HepG2 (cell line): Measurements from ENCODE around the gene FXN. TPM values are rescaled to one million over a fixed set of nuclear protein-coding genes. Genes with fewer than 3 reads are reported as not detected.

Experiments used
- AHR ChIP-seq: IDR thresholded peaks from 2 replicates; pipeline ENCODE4 v1.6.1; 2018; ENCODE audit warnings: missing genetic modification reagents, missing compliant biosample characterization
- GABPB1 ChIP-seq: IDR thresholded peaks from 2 replicates; pipeline ENCODE4 v1.6.1; 2016; ENCODE audit warnings: mild to moderate bottlenecking, missing genetic modification reagents, moderate library complexity, missing compliant biosample characterization
- GLMP ChIP-seq: sonication (generic); formaldehyde crosslinking; IDR thresholded peaks from 2 replicates; pipeline ENCODE4 v1.9.0; 2021; ENCODE audit warnings: missing genetic modification reagents, mild to moderate bottlenecking, borderline replicate concordance
- GPN1 ChIP-seq: sonication (generic); formaldehyde crosslinking; IDR thresholded peaks from 2 replicates; pipeline ENCODE4 v1.5.1; 2020; ENCODE audit warnings: missing genetic modification reagents, borderline replicate concordance
- HMGA1 ChIP-seq: sonication (generic); formaldehyde crosslinking; conservative IDR thresholded peaks from 2 replicates; pipeline ENCODE4 v1.4.0; 2020; ENCODE audit warnings: missing genetic modification reagents
- JARID2 ChIP-seq: sonication (generic); formaldehyde crosslinking; IDR thresholded peaks from 2 replicates; pipeline ENCODE4 v1.8.1; 2023; ENCODE audit warnings: missing genetic modification reagents, inconsistent platforms; ENCODE audit not compliant: insufficient replicate concordance
- MZF1 ChIP-seq: sonication (generic); formaldehyde crosslinking; IDR thresholded peaks from 2 replicates; pipeline ENCODE4 v1.8.1; 2023; ENCODE audit warnings: mild to moderate bottlenecking, missing genetic modification reagents, borderline replicate concordance
- RARG ChIP-seq: sonication (generic); formaldehyde crosslinking; IDR thresholded peaks from 2 replicates; pipeline ENCODE4 v1.4.0; 2020; ENCODE audit warnings: low read depth, mild to moderate bottlenecking, missing genetic modification reagents
- SMAD3 ChIP-seq: sonication (generic); formaldehyde crosslinking; IDR thresholded peaks from 2 replicates; pipeline ENCODE4 v1.4.0; 2020; ENCODE audit warnings: missing genetic modification reagents
- TAF1 ChIP-seq: sonication (generic); formaldehyde crosslinking; IDR thresholded peaks from 2 replicates; pipeline ENCODE4 v1.4.0; 2020; ENCODE audit warnings: missing genetic modification reagents
- ZFP90 ChIP-seq: sonication (generic); formaldehyde crosslinking; IDR thresholded peaks from 2 replicates; pipeline ENCODE4 v1.8.0; 2022; ENCODE audit warnings: missing genetic modification reagents, mild to moderate bottlenecking, inconsistent platforms, borderline replicate concordance
- ZNF12 ChIP-seq: sonication (generic); formaldehyde crosslinking; IDR thresholded peaks from 2 replicates; pipeline ENCODE4 v1.5.0; 2020; ENCODE audit warnings: missing genetic modification reagents
- ZNF17 ChIP-seq: sonication (generic); formaldehyde crosslinking; IDR thresholded peaks from 2 replicates; pipeline ENCODE4 v1.5.0; 2020; ENCODE audit warnings: mild to moderate bottlenecking, missing genetic modification reagents
- ZNF784 ChIP-seq: sonication (generic); formaldehyde crosslinking; IDR thresholded peaks from 2 replicates; pipeline ENCODE4 v1.5.1; 2020; ENCODE audit warnings: missing genetic modification reagents, mild to moderate bottlenecking, borderline replicate concordance
- ZSCAN29 ChIP-seq: sonication (generic); formaldehyde crosslinking; conservative IDR thresholded peaks from 2 replicates; pipeline ENCODE4 v1.4.0; 2020; ENCODE audit warnings: mild to moderate bottlenecking, missing genetic modification reagents
- polyA plus RNA-seq, 8 experiments: library from polyadenylated mRNA; depleted of rRNA in 3 of 8; stranded (reverse) in 7 of 8; unstranded in 1 of 8; fragments of >200 nt; fragmentation: Illumina TruSeq in 4 of 8; extraction: Trizol in 4 of 8; gene quantifications; 2 replicates each; pipeline versions ENCODE4 v1.2.1 to v1.2.3, GENCODE V29; 2011 to 2016; ENCODE audit warnings: low read depth in 4 of 8, missing spikeins in 1 of 8, mixed read lengths in 1 of 8; ENCODE audit not compliant: insufficient read depth in 1 of 8
- total RNA-seq, 5 experiments: library from RNA; depleted of rRNA; stranded (reverse); fragments of >200 nt; fragmentation: Illumina TruSeq; extraction: Trizol; gene quantifications; 2 replicates each; pipeline ENCODE4 v1.2.3, GENCODE V29; 2016; ENCODE audit warnings: low read depth in 1 of 5
- TF ChIP-seq, protein P1 (sequence below): sonication (generic); formaldehyde crosslinking; IDR thresholded peaks from 2 replicates; pipeline ENCODE4 v1.4.0; 2020; ENCODE audit warnings: missing genetic modification reagents
- TF ChIP-seq, protein P2 (sequence below): sonication (generic); formaldehyde crosslinking; IDR thresholded peaks from 2 replicates; pipeline ENCODE4 v1.4.0; 2020; ENCODE audit warnings: missing genetic modification reagents
- TF ChIP-seq, protein P3 (sequence below): sonication (generic); formaldehyde crosslinking; IDR thresholded peaks from 2 replicates; pipeline ENCODE4 v1.4.0; 2020; ENCODE audit warnings: missing genetic modification reagents

Gene FXN
- total and polyA plus RNA-seq, 2 of the 13 experiments (the other 11 are each of a cell fraction or from before 2014, with no cell fraction given): 24.1 to 26.0 TPM

GRCh38 chr9:69121155-69122081 lies 85.9 kb downstream of the FXN start (continued):
- TF ChIP-seq, protein P1, sequence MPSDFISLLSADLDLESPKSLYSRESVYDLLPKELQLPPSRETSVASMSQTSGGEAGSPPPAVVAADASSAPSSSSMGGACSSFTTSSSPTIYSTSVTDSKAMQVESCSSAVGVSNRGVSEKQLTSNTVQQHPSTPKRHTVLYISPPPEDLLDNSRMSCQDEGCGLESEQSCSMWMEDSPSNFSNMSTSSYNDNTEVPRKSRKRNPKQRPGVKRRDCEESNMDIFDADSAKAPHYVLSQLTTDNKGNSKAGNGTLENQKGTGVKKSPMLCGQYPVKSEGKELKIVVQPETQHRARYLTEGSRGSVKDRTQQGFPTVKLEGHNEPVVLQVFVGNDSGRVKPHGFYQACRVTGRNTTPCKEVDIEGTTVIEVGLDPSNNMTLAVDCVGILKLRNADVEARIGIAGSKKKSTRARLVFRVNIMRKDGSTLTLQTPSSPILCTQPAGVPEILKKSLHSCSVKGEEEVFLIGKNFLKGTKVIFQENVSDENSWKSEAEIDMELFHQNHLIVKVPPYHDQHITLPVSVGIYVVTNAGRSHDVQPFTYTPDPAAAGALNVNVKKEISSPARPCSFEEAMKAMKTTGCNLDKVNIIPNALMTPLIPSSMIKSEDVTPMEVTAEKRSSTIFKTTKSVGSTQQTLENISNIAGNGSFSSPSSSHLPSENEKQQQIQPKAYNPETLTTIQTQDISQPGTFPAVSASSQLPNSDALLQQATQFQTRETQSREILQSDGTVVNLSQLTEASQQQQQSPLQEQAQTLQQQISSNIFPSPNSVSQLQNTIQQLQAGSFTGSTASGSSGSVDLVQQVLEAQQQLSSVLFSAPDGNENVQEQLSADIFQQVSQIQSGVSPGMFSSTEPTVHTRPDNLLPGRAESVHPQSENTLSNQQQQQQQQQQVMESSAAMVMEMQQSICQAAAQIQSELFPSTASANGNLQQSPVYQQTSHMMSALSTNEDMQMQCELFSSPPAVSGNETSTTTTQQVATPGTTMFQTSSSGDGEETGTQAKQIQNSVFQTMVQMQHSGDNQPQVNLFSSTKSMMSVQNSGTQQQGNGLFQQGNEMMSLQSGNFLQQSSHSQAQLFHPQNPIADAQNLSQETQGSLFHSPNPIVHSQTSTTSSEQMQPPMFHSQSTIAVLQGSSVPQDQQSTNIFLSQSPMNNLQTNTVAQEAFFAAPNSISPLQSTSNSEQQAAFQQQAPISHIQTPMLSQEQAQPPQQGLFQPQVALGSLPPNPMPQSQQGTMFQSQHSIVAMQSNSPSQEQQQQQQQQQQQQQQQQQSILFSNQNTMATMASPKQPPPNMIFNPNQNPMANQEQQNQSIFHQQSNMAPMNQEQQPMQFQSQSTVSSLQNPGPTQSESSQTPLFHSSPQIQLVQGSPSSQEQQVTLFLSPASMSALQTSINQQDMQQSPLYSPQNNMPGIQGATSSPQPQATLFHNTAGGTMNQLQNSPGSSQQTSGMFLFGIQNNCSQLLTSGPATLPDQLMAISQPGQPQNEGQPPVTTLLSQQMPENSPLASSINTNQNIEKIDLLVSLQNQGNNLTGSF (CRISPR knock-in tag): no peak
- TF ChIP-seq HMGA1 (no peak), JARID2 (CRISPR knock-in tag) (no peak), GABPB1 (CRISPR knock-in tag) (peak; percentile 23; the same call in 1 of the 2 replicates), ZSCAN29 (CRISPR knock-in tag) (no peak), MZF1 (CRISPR knock-in tag) (no peak), ZNF784 (no peak), GPN1 (no peak), ZFP90 (CRISPR knock-in tag) (no peak; the same call in 1 of the 2 replicates), ZNF12 (CRISPR knock-in tag) (no peak), GLMP (CRISPR knock-in tag) (no peak), SMAD3 (CRISPR knock-in tag) (0 out of 2 replicates have a peak, but pooled peaks have one; percentile 3), AHR (CRISPR knock-in tag) (peak; percentile 60; the same call in 1 of the 2 replicates), RARG (no peak), TAF1 (CRISPR knock-in tag) (peak; percentile 58; the same call in 1 of the 2 replicates), ZNF17 (CRISPR knock-in tag) (no peak)
- TF ChIP-seq, protein P2, sequence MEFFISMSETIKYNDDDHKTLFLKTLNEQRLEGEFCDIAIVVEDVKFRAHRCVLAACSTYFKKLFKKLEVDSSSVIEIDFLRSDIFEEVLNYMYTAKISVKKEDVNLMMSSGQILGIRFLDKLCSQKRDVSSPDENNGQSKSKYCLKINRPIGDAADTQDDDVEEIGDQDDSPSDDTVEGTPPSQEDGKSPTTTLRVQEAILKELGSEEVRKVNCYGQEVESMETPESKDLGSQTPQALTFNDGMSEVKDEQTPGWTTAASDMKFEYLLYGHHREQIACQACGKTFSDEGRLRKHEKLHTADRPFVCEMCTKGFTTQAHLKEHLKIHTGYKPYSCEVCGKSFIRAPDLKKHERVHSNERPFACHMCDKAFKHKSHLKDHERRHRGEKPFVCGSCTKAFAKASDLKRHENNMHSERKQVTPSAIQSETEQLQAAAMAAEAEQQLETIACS (CRISPR knock-in tag): no peak
- TF ChIP-seq, protein P3, sequence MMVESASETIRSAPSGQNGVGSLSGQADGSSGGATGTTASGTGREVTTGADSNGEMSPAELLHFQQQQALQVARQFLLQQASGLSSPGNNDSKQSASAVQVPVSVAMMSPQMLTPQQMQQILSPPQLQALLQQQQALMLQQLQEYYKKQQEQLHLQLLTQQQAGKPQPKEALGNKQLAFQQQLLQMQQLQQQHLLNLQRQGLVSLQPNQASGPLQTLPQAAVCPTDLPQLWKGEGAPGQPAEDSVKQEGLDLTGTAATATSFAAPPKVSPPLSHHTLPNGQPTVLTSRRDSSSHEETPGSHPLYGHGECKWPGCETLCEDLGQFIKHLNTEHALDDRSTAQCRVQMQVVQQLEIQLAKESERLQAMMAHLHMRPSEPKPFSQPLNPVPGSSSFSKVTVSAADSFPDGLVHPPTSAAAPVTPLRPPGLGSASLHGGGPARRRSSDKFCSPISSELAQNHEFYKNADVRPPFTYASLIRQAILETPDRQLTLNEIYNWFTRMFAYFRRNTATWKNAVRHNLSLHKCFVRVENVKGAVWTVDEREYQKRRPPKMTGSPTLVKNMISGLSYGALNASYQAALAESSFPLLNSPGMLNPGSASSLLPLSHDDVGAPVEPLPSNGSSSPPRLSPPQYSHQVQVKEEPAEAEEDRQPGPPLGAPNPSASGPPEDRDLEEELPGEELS (CRISPR knock-in tag): 0 out of 2 replicates have a peak, but pooled peaks have one; percentile 16
